Astrocyte (in vitro differentiated cells and primary cell): Measurements from ENCODE around the gene NKD1. TPM values are rescaled to one million over a fixed set of nuclear protein-coding genes. Genes with fewer than 3 reads are reported as not detected.

ENCODE experiments used
- DNase-seq: peaks from one replicate; pipeline ENCODE4 v3.0.0-alpha.2; 2010; ENCODE audit warnings: low read depth
- FAIRE-seq: peaks from 2 replicates; lab custom pipeline; 2011; peaks lifted over from hg19 to GRCh38; lab: Jason Lieb, UNC
- H2AFZ ChIP-seq: 2 replicates; pipeline ENCODE4 v1.6.0; 2012; ENCODE audit warnings: low read depth, low read length, inconsistent platforms
- H3K27ac ChIP-seq: 2 replicates; pipeline ENCODE4 v1.5.1; 2011; ENCODE audit warnings: low read depth, low read length, inconsistent platforms
- H3K27me3 ChIP-seq: 2 replicates; pipeline ENCODE4 v1.6.0; 2011; ENCODE audit warnings: low read length, inconsistent platforms; ENCODE audit not compliant: insufficient read depth
- H3K36me3 ChIP-seq: 2 replicates; pipeline ENCODE4 v1.5.1; 2011; ENCODE audit warnings: low read length, inconsistent platforms; ENCODE audit not compliant: insufficient read depth
- H3K4me1 ChIP-seq: 2 replicates; pipeline ENCODE4 v1.5.1; 2011; ENCODE audit warnings: low read length, inconsistent platforms; ENCODE audit not compliant: insufficient read depth
- H3K4me2 ChIP-seq: 2 replicates; pipeline ENCODE4 v1.6.0; 2012; ENCODE audit warnings: low read length, inconsistent platforms
- H3K4me3 ChIP-seq: 2 replicates; pipeline ENCODE4 v1.5.1; 2011; ENCODE audit warnings: low read depth, mild to moderate bottlenecking, low read length, inconsistent platforms; ENCODE audit not compliant: insufficient read depth
- H3K79me2 ChIP-seq: 2 replicates; pipeline ENCODE4 v1.6.0; 2012; ENCODE audit warnings: mild to moderate bottlenecking, low read length, inconsistent platforms; ENCODE audit not compliant: insufficient read depth
- H3K9ac ChIP-seq: 2 replicates; pipeline ENCODE4 v1.6.0; 2012; ENCODE audit warnings: mild to moderate bottlenecking, low read length, inconsistent platforms
- H3K9me3 ChIP-seq: 2 replicates; pipeline ENCODE4 v1.5.1; 2012; ENCODE audit warnings: low read depth, mild to moderate bottlenecking, low read length, inconsistent platforms; ENCODE audit not compliant: insufficient read depth
- H4K20me1 ChIP-seq: 2 replicates; pipeline ENCODE4 v1.6.0; 2012; ENCODE audit warnings: low read length, inconsistent platforms; ENCODE audit not compliant: insufficient read depth
- H3K27ac Mint-ChIP-seq: one replicate; pipeline ENCODE4 v1.8.0; 2021; ENCODE audit warnings: mild to moderate bottlenecking, mixed read lengths; ENCODE audit not compliant: unreplicated experiment
- H3K27me3 Mint-ChIP-seq: one replicate; pipeline ENCODE4 v1.8.0; 2021; ENCODE audit warnings: low read depth, mixed read lengths; ENCODE audit not compliant: unreplicated experiment
- H3K36me3 Mint-ChIP-seq: one replicate; pipeline ENCODE4 v1.8.0; 2021; ENCODE audit warnings: low read depth, mixed read lengths; ENCODE audit not compliant: unreplicated experiment
- H3K4me1 Mint-ChIP-seq: one replicate; pipeline ENCODE4 v1.8.0; 2021; ENCODE audit warnings: low read depth, mixed read lengths; ENCODE audit not compliant: unreplicated experiment
- H3K4me3 Mint-ChIP-seq: one replicate; pipeline ENCODE4 v1.8.0; 2021; ENCODE audit warnings: mild to moderate bottlenecking, moderate library complexity, mixed read lengths; ENCODE audit not compliant: unreplicated experiment
- H3K9me3 Mint-ChIP-seq: one replicate; pipeline ENCODE4 v1.8.0; 2021; ENCODE audit warnings: mild to moderate bottlenecking, mixed read lengths; ENCODE audit not compliant: unreplicated experiment
- CTCF ChIP-seq: IDR thresholded peaks from 2 replicates; pipeline ENCODE4 v1.5.1; 2011; ENCODE audit warnings: low read depth, mild to moderate bottlenecking, inconsistent platforms, low read length, moderate library complexity; ENCODE audit not compliant: insufficient read depth
- EZH2 ChIP-seq: IDR thresholded peaks from 2 replicates; pipeline ENCODE4 v1.6.1; 2012; ENCODE audit warnings: mild to moderate bottlenecking, low read length, inconsistent platforms; ENCODE audit not compliant: insufficient read depth
- total RNA-seq: library from RNA; stranded (reverse); gene quantifications from 2 replicates; pipeline ENCODE4 v1.2.1, GENCODE V29; 2021

NKD1 gene
- total RNA-seq, 1 donor from 2014 or later = 9.1 TPM

GRCh38 chr16:50674831-50675230 lies 126.6 kb downstream of the NKD1 start:
- no peak overlapping the region for H2AFZ ChIP-seq
- Mint-ChIP-seq H3K27me3 (peaks cover 6% of the 10 kb centered on the region), H3K36me3 (peaks cover 6% of the 10 kb centered on the region), H3K27ac (no peak overlapping the region), H3K4me3 (no peak overlapping the region), H3K4me1 (no peaks in the 10 kb centered on the region), H3K9me3 (peaks cover 21% of the 10 kb centered on the region)
- H4K20me1 ChIP-seq = no peaks in the 10 kb centered on the region
- no peaks in the 10 kb centered on the region for H3K79me2 ChIP-seq
- no peak overlapping the region for H3K27ac ChIP-seq
- H3K36me3 ChIP-seq = no peaks in the 10 kb centered on the region
- no peak overlapping the region for H3K4me2 ChIP-seq
- H3K9ac ChIP-seq = no peak overlapping the region
- TF ChIP-seq CTCF (no peak), EZH2 (no peak)
- H3K4me3 ChIP-seq = no peak overlapping the region
- FAIRE-seq = no peak
- no peaks in the 10 kb centered on the region for H3K27me3 ChIP-seq
- H3K9me3 ChIP-seq = peaks cover 12% of the 10 kb centered on the region
- DNase-seq = no peak
- H3K4me1 ChIP-seq = no peaks in the 10 kb centered on the region

GRCh38 chr16:50675686-50676610 lies 127.8 kb downstream of the NKD1 start:
- Histone ChIP-seq H2AFZ (no peak overlapping the region), H3K27ac (no peak overlapping the region), H3K4me2 (no peak overlapping the region), H3K4me3 (no peak overlapping the region), H4K20me1 (no peaks in the 10 kb centered on the region), H3K36me3 (no peaks in the 10 kb centered on the region), H3K9ac (no peak overlapping the region), H3K9me3 (peaks cover 12% of the 10 kb centered on the region), H3K79me2 (no peaks in the 10 kb centered on the region), H3K4me1 (no peaks in the 10 kb centered on the region), H3K27me3 (no peaks in the 10 kb centered on the region)
- FAIRE-seq (no peak), DNase-seq (no peak)
- no peaks in the 10 kb centered on the region for H3K4me1 Mint-ChIP-seq
- H3K9me3 Mint-ChIP-seq = peaks cover 21% of the 10 kb centered on the region
- peaks cover 6% of the 10 kb centered on the region for H3K27me3 Mint-ChIP-seq
- no peak overlapping the region for H3K4me3 Mint-ChIP-seq
- no peak overlapping the region for H3K27ac Mint-ChIP-seq
- TF ChIP-seq EZH2 (no peak), CTCF (no peak)
- peaks cover 6% of the 10 kb centered on the region for H3K36me3 Mint-ChIP-seq
